DOHH2 (cell line): ENCODE data around the gene CHSY1.

Experiments used
- EZH2phosphoT487 ChIP-seq: fragments of 200-600 bp; sonication (generic); IDR thresholded peaks from 2 replicates; pipeline ENCODE4 v1.6.1; 2017; ENCODE audit warnings: borderline replicate concordance, mild to moderate bottlenecking, antibody characterized with exemption, low read length, moderate library complexity, mixed read lengths
- TF ChIP-seq, protein P1 (sequence below): fragments of 200-600 bp; sonication (generic); IDR thresholded peaks from one replicate; pipeline ENCODE4 v1.5.1; 2014; ENCODE audit warnings: antibody characterized with exemption, mild to moderate bottlenecking, low read depth, low read length; ENCODE audit not compliant: poor library complexity, severe bottlenecking

DNA sequence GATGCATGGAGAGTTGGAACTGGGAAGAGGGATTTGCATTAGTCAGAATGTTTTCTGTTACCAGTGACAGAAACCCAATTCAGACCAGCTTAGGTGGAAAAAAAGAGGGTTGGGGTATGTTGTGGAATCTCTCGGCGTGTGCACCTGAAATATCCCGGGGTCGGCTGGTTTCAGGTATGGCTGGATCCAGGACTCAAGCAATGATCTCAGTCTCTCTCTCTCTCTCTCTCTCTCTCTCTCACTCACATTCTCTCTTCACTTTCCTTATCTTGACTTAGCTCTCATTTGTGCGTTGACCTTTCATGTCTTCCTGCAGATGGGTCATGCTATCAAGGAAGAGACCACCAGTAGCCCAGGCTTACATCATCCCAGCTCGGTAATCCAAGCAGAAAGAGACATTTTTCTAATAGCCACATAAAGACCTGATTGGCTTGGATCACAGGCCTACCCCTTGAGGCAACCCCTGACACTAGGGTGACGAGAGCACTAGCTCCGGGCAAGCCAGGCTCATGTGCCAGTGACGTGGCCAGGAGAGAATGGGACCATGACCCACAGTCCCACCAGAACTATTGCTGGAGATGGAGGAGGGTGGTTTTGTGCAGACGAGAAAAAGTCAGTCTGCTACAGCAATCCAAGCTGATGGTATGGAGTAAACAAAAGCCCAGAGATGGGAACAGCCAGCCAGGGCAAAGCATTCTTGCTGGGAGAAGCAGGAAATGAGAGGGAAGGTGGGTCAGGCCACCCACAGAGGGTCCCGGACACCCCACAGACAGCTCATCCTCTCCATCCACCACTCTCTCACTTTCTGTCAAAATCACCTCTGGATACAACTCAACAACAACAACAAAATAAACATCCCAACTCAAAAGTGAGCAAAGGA is 91.7 kb downstream of the CHSY1 start:
- TF ChIP-seq, protein P1, sequence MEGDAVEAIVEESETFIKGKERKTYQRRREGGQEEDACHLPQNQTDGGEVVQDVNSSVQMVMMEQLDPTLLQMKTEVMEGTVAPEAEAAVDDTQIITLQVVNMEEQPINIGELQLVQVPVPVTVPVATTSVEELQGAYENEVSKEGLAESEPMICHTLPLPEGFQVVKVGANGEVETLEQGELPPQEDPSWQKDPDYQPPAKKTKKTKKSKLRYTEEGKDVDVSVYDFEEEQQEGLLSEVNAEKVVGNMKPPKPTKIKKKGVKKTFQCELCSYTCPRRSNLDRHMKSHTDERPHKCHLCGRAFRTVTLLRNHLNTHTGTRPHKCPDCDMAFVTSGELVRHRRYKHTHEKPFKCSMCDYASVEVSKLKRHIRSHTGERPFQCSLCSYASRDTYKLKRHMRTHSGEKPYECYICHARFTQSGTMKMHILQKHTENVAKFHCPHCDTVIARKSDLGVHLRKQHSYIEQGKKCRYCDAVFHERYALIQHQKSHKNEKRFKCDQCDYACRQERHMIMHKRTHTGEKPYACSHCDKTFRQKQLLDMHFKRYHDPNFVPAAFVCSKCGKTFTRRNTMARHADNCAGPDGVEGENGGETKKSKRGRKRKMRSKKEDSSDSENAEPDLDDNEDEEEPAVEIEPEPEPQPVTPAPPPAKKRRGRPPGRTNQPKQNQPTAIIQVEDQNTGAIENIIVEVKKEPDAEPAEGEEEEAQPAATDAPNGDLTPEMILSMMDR: no peak
- TF ChIP-seq EZH2phosphoT487: no peak
